Measurements from ENCODE around the gene KIDINS220.
"Not testable (repeated sequence)": the region's sequence is repeated elsewhere in the genome, so short reads cannot be mapped to it uniquely, and the experiment has no call there.

Gene KIDINS220

DNA sequence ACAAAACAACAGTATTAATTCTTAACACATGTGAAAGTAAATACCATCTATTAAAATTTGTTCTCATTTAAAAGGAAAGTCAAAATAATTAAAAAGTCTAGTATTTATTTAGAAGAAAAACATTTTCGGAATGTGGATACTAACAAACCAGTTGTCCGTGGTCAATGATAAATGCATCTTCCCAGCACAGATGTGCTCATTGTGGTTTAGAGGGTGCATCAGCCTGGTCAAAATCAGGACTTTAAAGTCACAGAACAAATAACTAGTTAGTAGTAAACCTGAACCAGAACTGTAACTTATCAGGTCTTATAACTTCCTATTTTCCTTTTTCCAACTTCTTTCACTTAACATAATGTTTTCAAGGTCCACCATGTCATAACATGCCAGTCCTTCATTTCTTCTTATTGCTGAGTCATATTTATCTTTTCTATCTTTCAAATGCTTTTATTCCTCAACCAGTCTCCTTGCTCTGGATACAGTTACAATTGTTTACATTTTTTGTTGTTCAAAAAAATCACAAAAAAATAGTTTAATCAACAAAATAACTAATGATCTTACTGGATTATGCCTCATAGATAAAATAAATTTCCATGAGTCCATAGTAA is 99.7 kb downstream of the KIDINS220 start:
- DNase-seq (ENCODE audit: insufficient read length, low spot score) (no peak), FAIRE-seq (no peak)
- TF ChIP-seq, protein P1, sequence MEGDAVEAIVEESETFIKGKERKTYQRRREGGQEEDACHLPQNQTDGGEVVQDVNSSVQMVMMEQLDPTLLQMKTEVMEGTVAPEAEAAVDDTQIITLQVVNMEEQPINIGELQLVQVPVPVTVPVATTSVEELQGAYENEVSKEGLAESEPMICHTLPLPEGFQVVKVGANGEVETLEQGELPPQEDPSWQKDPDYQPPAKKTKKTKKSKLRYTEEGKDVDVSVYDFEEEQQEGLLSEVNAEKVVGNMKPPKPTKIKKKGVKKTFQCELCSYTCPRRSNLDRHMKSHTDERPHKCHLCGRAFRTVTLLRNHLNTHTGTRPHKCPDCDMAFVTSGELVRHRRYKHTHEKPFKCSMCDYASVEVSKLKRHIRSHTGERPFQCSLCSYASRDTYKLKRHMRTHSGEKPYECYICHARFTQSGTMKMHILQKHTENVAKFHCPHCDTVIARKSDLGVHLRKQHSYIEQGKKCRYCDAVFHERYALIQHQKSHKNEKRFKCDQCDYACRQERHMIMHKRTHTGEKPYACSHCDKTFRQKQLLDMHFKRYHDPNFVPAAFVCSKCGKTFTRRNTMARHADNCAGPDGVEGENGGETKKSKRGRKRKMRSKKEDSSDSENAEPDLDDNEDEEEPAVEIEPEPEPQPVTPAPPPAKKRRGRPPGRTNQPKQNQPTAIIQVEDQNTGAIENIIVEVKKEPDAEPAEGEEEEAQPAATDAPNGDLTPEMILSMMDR (IDR thresholded peaks at IDR 0.05; ENCODE audit: insufficient read depth, missing control alignments) = no peak

DNA sequence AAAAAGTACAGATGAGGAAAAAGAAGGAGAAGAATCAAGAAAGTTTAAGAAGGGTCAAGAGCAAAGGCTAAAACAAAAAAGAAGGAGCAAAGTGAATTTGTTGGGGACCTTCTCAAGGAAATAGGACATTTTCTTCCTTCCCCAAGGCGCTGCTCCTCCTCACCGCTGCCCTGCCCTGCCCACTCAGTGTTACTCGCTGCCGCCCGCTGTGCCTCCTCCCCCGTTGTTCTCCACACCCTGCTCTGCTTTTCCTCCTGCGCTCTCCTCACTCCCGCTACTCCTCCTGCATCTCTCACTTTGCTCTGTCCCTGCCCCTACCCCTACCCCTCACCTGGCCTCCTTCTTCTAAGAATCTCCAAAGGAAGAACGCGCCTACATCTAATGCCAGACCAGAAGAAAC is 104.8 kb downstream of the KIDINS220 start:
- FAIRE-seq (no peak), DNase-seq (ENCODE audit: insufficient read length, low spot score) (no peak)
- TF ChIP-seq, protein P1 (IDR thresholded peaks at IDR 0.05; ENCODE audit: insufficient read depth, missing control alignments) = no peak

DNA sequence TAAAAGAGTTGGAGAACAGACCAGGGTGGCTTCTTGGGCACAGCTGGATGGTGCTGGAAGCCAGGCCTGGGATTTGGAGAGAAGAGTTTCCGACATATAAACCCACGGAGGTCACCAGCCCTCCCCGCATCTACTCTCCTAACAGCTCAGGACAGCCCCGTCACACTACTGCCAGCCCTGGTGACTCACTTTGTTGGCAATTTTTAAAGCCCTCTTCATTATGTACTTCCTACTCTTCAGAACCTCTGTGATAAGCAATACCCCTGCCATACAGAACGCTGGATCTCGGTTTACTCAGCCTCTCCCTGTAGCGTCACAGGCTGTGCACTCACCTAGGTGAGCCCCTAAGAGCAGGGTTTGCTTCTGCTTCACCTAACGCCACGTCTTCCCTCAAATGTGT is 107.5 kb downstream of the KIDINS220 start:
- FAIRE-seq = no peak
- DNase-seq (ENCODE audit: insufficient read length, low spot score) = no peak

DNA sequence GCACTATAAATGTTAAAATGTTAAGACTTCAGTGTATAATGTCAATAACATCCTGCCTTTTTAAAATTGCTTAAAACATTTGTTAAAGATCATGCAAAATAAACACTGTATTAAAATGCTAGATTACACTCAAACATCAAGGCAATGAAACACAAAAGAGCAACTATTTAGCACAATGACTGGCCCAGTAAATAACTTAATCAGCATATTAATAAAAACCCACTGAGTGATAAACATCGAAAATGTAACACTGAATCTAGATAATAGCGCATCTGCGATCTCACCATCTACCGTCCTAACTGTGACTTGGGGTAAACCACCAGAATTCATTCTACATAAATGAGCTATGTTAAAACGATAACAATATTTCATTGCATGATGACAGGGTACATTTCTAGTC is 108.3 kb downstream of the KIDINS220 start:
- FAIRE-seq = peak; percentile 87
- DNase-seq (ENCODE audit: insufficient read length, low spot score) = not testable (repeated sequence)

More for the DNA sequence above, 107.5 kb downstream of the KIDINS220 start:
- TF ChIP-seq, protein P1 (IDR thresholded peaks at IDR 0.05; ENCODE audit: insufficient read depth, missing control alignments) = no peak

GRCh38 chr2:8728305-8729015 is 109.0 kb downstream of the KIDINS220 start:
- no peak for DNase-seq (ENCODE audit: insufficient read length, low spot score)
- TF ChIP-seq, protein P1 (IDR thresholded peaks at IDR 0.05; ENCODE audit: insufficient read depth, missing control alignments) = no peak
- no peak for FAIRE-seq

DNA sequence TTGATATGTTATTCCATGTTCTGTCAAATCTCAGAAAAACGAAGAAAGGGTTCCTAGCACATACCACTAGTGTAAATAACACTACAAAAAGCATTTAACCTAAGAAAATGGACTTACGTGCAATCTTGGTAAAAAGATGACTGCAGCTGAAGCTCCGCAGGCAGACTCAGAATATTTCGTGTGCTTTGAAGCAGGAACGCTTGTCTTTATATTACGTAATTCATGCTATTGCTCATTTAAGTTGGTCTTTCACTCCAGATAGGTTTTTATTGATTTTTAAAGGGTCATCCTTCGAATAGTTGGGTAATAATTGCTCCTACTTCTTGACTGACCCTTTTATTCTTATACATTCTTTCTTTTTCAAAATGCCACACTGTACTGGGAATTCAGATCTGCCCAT is 111.6 kb downstream of the KIDINS220 start:
- TF ChIP-seq, protein P1 (IDR thresholded peaks at IDR 0.05; ENCODE audit: insufficient read depth, missing control alignments) = no peak
- no peak for DNase-seq (ENCODE audit: insufficient read length, low spot score)
- FAIRE-seq = no peak

DNA sequence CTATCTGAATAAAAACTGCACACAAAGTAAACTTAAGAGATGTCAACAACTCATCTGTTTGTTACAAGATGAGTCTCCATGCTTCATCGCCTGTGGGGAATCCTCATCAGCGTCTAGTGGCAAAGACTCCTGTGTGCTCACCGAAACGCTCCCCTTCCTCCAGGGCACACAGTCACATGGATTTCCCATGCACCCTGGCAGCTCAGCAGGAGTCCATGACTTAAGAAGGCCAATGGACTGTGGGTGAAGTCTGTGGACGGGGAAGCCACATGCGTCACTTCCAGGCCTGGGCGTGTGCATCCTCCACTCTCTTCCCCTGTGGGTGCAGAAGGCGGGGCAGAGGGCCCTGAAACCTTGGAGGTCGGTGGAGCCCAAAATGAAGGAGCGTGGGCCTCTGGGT is 114.4 kb downstream of the KIDINS220 start:
- DNase-seq (ENCODE audit: insufficient read length, low spot score) (no peak), FAIRE-seq (no peak)
- TF ChIP-seq, protein P1 (IDR thresholded peaks at IDR 0.05; ENCODE audit: insufficient read depth, missing control alignments) = no peak

Data from D721Med (cell line).